Upper lobe of left lung (tissue), 4 donors: ENCODE results near the gene TBC1D16.

Source experiments
- POLR2AphosphoS5 ChIP-seq, 2 donors: sonication (generic); formaldehyde crosslinking; IDR thresholded peaks; one replicate each; pipeline ENCODE4 v1.5.1; 2017; ENCODE audit warnings: antibody characterized with exemption in 2 of 2
- TF ChIP-seq, protein P1 (sequence below), 6 experiments: fragments of 450-650 bp in 4 of 6; fragments of 200-600 bp in 2 of 6; sonication (generic) in 2 of 6; IDR thresholded peaks; one replicate each; pipeline ENCODE4 v1.5.1; 2016 to 2019; ENCODE audit warnings: antibody characterized with exemption in 6 of 6

DNA sequence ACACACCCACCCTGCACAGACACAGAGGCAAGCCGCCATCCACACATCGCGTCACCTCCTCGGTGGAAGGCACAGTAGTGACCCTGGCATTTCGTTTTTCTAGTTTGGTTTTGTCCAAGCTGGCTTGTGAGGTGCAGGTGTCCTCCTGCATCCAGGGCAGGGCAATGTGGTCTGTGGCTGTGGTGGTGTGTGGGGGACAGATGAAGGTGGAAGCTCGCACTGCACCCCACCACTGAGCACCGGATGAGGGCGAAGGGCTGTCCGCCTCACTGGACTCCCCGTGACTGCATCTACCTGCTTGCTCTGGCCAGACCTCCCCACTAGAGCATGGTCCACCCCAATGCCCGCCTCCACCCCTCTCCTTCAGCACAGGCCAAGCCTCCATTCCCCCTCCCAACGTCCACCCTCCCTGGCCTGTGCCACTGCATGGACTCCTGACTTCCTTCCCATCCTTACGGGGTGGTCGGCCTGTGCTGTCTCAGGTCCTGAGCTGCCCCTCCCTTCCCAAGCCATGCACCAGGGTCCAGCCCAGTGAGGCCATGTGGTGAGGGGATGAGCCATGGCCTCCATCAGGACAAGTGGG, 117.7 kb downstream of the TBC1D16 start:
- TF ChIP-seq POLR2AphosphoS5 (IDR thresholded peaks at IDR 0.05): no peak
- TF ChIP-seq, protein P1, sequence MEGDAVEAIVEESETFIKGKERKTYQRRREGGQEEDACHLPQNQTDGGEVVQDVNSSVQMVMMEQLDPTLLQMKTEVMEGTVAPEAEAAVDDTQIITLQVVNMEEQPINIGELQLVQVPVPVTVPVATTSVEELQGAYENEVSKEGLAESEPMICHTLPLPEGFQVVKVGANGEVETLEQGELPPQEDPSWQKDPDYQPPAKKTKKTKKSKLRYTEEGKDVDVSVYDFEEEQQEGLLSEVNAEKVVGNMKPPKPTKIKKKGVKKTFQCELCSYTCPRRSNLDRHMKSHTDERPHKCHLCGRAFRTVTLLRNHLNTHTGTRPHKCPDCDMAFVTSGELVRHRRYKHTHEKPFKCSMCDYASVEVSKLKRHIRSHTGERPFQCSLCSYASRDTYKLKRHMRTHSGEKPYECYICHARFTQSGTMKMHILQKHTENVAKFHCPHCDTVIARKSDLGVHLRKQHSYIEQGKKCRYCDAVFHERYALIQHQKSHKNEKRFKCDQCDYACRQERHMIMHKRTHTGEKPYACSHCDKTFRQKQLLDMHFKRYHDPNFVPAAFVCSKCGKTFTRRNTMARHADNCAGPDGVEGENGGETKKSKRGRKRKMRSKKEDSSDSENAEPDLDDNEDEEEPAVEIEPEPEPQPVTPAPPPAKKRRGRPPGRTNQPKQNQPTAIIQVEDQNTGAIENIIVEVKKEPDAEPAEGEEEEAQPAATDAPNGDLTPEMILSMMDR (IDR thresholded peaks at IDR 0.05): no peak
